T-cell (primary cell): ENCODE measurements around the gene NDRG2. TPM values are rescaled to one million over a fixed set of nuclear protein-coding genes. Genes with fewer than 3 reads are reported as not detected.
"Not testable (repeated sequence)": the region's sequence is repeated elsewhere in the genome, so short reads cannot be mapped to it uniquely, and the experiment has no call there.

Experiments used
- ATAC-seq, 4 experiments: fragments of 200-7000 bp in 3 of 4; fragments of 150-1000 bp in 1 of 4; cut with Tn5 transposase; replicated peaks in 1 of 4; 1 replicate in 3 of 4; 2 replicates in 1 of 4; pipeline ENCODE4 v1.10.0; 2021; ENCODE audit warnings: moderate library complexity in 3 of 4, mild to moderate bottlenecking in 2 of 4, moderate number of reproducible peaks in 1 of 4
- CTCF ChIA-PET, 2 donors: fragments of 300-600 bp; sonication (Branson Sonifier 250); formaldehyde crosslinking; loops; one replicate each; lab custom pipeline; 2022; ENCODE audit warnings: antibody characterized with exemption in 2 of 2; lab: Charles Lee
- POLR2A ChIA-PET, 2 donors: fragments of 300-600 bp; sonication (Branson Sonifier 250); formaldehyde crosslinking; loops; one replicate each; lab custom pipeline; 2022; ENCODE audit warnings: antibody characterized with exemption in 2 of 2; lab: Charles Lee
- DNase-seq, 35 experiments: peaks; one replicate each; pipeline versions ENCODE4 v3.0.0 to v3.0.0-alpha.2; 2013 to 2023
- H3K27ac ChIP-seq: one replicate; pipeline ENCODE4 v1.5.1; 2013; ENCODE audit warnings: low read length
- H3K27me3 ChIP-seq, 2 experiments: replicated peaks in 1 of 2; 1 replicate in 1 of 2; 2 replicates in 1 of 2; pipeline versions ENCODE4 v1.6.1 to v1.7.0; 2013; ENCODE audit warnings: low read length in 1 of 2, mixed read lengths in 1 of 2; ENCODE audit not compliant: control insufficient read depth in 2 of 2, insufficient read depth in 2 of 2; ENCODE audit errors: extremely low read depth in 1 of 2
- H3K36me3 ChIP-seq, 2 donors: 1 replicate in 1 of 2; 2 replicates in 1 of 2; pipeline versions ENCODE4 v1.6.1 to v1.7.0; 2013; ENCODE audit warnings: low read length in 1 of 2; ENCODE audit not compliant: control insufficient read depth in 2 of 2, insufficient read depth in 1 of 2; ENCODE audit errors: extremely low read depth in 1 of 2
- H3K4me1 ChIP-seq, 2 experiments: 1 replicate in 1 of 2; 2 replicates in 1 of 2; pipeline versions ENCODE4 v1.6.1 to v1.7.0; 2013; ENCODE audit warnings: low read length in 2 of 2, mixed read lengths in 1 of 2; ENCODE audit not compliant: insufficient read depth in 2 of 2, control insufficient read depth in 1 of 2; ENCODE audit errors: extremely low read depth in 1 of 2
- H3K4me3 ChIP-seq, 2 donors: 1 replicate in 1 of 2; 2 replicates in 1 of 2; pipeline versions ENCODE4 v1.5.1 to v1.7.0; 2013; ENCODE audit warnings: mild to moderate bottlenecking in 2 of 2, low read length in 1 of 2, moderate library complexity in 1 of 2; ENCODE audit not compliant: control insufficient read depth in 1 of 2; ENCODE audit errors: extremely low read depth in 1 of 2
- H3K9me3 ChIP-seq: 2 replicates; pipeline ENCODE4 v1.7.0; 2013
- H3K27ac Mint-ChIP-seq, 2 donors: one replicate each; pipeline ENCODE4 v1.8.0; 2020 to 2021; ENCODE audit warnings: mild to moderate bottlenecking in 2 of 2, mixed read lengths in 2 of 2
- H3K27me3 Mint-ChIP-seq, 2 donors: one replicate each; pipeline ENCODE4 v1.8.0; 2021 to 2022; ENCODE audit warnings: mixed read lengths in 2 of 2
- H3K36me3 Mint-ChIP-seq: one replicate; pipeline ENCODE4 v1.8.0; 2021; ENCODE audit warnings: mixed read lengths
- H3K4me1 Mint-ChIP-seq, 3 donors: one replicate each; pipeline ENCODE4 v1.8.0; 2020 to 2022; ENCODE audit warnings: mixed read lengths in 3 of 3, mild to moderate bottlenecking in 1 of 3
- H3K4me3 Mint-ChIP-seq, 3 donors: one replicate each; pipeline ENCODE4 v1.8.0; 2020 to 2022; ENCODE audit warnings: mild to moderate bottlenecking in 3 of 3, mixed read lengths in 3 of 3, moderate library complexity in 3 of 3
- H3K9me3 Mint-ChIP-seq, 3 donors: one replicate each; pipeline ENCODE4 v1.8.0; 2020 to 2022; ENCODE audit warnings: mixed read lengths in 3 of 3
- WGBS: methylation state at CpG from one replicate; pipeline ENCODE4 v1.1.5; 2013; ENCODE audit warnings: missing lambda C conversion rate; ENCODE audit not compliant: insufficient coverage; 5-methylcytosine and 5-hydroxymethylcytosine counted together
- total RNA-seq, 35 experiments: library from RNA in 6 of 35; stranded (reverse) in 6 of 35; fragments of 120-200 nt in 1 of 35; gene quantifications; one replicate each; pipeline versions ENCODE4 v1.2.1 to v1.2.4 and lab custom pipeline; 2013 to 2026

Gene NDRG2
- total RNA-seq, 5 donors from 2014 or later (not counting 1 experiment from before 2014, with no cell fraction given): 26.1 to 28.2 (median 27.1) TPM

DNA sequence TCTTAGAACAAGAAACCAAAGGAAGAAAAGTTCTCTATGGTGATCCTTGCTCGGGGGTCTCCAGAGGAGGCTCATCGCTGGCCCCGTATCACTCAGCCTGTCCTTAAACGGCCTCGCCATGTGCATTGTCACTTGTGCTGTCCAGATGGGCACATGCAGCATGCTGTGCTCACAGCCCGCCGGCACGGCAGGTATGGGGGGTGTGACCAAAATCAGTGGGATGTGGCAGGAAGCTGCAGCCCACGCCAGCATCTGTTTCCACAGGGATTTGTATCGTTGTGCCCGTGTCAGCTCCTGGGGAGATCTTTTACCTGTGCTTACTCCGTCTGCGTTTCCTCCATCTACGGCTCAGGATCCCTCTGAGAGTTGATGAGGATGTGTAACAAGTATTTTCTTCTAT is 28.3 kb downstream of the NDRG2 start:
- H3K4me1 ChIP-seq: peaks cover 5 to 8% of the 10 kb centered on the region in 2 experiments
- no peaks in the 10 kb centered on the region for H3K9me3 ChIP-seq
- ChIA-PET POLR2A (no interaction called here), CTCF (interaction anchor here (1.1 to 1.5 kb wide), 2 partner anchors 14 to 25 kb away, joined by 3 to 8 read pairs; no protein-coding TSS in a partner anchor)
- 93% methylated on average over 7 of the region's 14 CpGs for WGBS
- DNase-seq: no peak
- peaks cover 25 to 47% (median 27%) of the 10 kb centered on the region in 3 donors for H3K4me1 Mint-ChIP-seq
- no peak overlapping the region for H3K4me3 Mint-ChIP-seq
- no peak overlapping the region for H3K27ac Mint-ChIP-seq
- no peaks in the 10 kb centered on the region for H3K9me3 Mint-ChIP-seq
- H3K27ac ChIP-seq: no peak overlapping the region
- H3K36me3 Mint-ChIP-seq: peaks cover 43% of the 10 kb centered on the region
- peaks cover 5 to 56% of the 10 kb centered on the region in 2 donors for H3K36me3 ChIP-seq
- ATAC-seq: no peak
- no peaks in the 10 kb centered on the region for H3K27me3 ChIP-seq
- H3K4me3 ChIP-seq: no peak overlapping the region
- no peaks in the 10 kb centered on the region for H3K27me3 Mint-ChIP-seq

DNA sequence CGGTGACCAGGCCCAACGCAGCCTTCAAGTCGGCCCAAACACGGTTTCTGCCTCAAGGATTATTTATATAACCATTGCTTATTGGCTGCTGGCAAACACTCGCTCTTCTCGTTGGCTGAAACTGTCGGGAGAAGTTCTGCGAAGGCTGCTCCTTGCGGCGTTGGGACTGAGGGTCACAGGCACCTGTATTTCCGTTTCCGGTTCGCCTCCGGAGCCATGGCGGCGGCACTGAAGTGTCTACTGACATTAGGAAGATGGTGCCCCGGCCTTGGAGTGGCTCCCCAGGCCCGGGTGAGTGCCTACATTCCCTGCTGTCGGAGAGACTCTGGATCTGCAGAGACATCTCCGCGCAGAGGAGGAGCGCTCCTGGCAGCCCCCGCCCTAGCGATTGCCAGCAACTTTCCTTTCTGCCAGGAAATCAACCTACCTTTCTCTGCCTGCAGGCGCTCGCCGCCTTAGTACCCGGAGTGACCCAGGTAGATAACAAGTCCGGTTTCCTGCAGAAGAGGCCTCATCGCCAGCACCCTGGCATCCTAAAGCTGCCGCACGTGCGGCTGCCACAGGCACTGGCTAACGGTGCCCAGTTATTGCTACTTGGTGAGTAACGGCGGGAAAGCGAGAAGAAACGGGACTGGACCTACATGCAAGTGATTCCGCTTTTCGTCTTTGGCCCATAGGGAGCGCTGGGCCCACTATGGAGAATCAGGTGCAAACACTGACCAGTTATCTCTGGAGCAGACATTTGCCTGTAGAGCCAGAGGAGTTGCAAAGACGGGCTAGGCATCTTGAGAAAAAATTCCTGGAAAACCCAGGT is 34.9 kb downstream of the NDRG2 start, which contains the start of gene METTL17:
TSS of gene METTL17 (plus strand) at position 194 of the 814 bp plus-strand sequence. CDS start at position 217, 23 bp downstream.
- H3K27ac Mint-ChIP-seq: peak within 1 kb of the TSS; percentile 92 to 93
- ChIA-PET CTCF (interaction anchor here in 1 of 2 donors (1.4 kb wide), 1 partner anchor 18 kb away, joined by 8 read pairs; no protein-coding TSS in a partner anchor), POLR2A (no interaction called here)
- DNase-seq (peak; percentile 68 to 92 (median 78)), ATAC-seq (peak; percentile 91 to 96 (median 94))
- peaks cover 22% of the 10 kb centered on the region for H3K36me3 Mint-ChIP-seq
- H3K27me3 ChIP-seq: no peaks in the 10 kb centered on the region
- peak within 1 kb of the TSS; percentile 88 to 93 for H3K4me3 ChIP-seq
- peak within 1 kb of the TSS; percentile 69 for H3K27ac ChIP-seq
- peak within 1 kb of the TSS; percentile 92 to 97 (median 95) for H3K4me3 Mint-ChIP-seq
- no peaks in the 10 kb centered on the region for H3K9me3 Mint-ChIP-seq
- peaks cover 0 to under 1% of the 10 kb centered on the region in 2 donors for H3K27me3 Mint-ChIP-seq
- under 1% methylated on average over 39 of the region's 42 CpGs for WGBS
- H3K4me1 Mint-ChIP-seq: peaks cover 29 to 31% (median 30%) of the 10 kb centered on the region in 3 donors
- peaks cover 10 to 25% of the 10 kb centered on the region in 2 experiments for H3K4me1 ChIP-seq
- no peaks in the 10 kb centered on the region for H3K9me3 ChIP-seq
- H3K36me3 ChIP-seq: peaks cover 0 to 33% of the 10 kb centered on the region in 2 donors

DNA sequence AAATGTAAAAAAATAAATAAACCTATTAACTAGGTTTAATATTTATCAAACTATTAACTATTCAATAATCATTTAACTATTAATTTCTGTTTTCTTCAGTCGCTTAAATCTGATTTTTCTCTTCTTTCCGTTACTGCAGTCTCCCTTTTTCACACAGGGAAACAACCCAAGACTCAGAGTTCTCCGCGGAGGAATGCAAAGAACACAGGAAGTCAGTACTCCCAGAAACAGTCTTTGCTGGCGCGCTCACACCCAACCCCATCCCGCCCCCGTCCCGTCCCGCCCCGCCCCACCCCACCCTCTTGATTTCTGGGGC is 35.4 kb downstream of the NDRG2 start:
- Histone ChIP-seq H3K4me3 (peak overlapping the region; percentile 88 to 93), H3K27me3 (no peaks in the 10 kb centered on the region), H3K9me3 (no peaks in the 10 kb centered on the region), H3K27ac (peak overlapping the region; percentile 69), H3K4me1 (peaks cover 10 to 25% of the 10 kb centered on the region in 2 experiments), H3K36me3 (peaks cover 0 to 27% of the 10 kb centered on the region in 2 donors)
- no CpG with 5 or more reads among the region's 11 CpGs for whole genome bisulfite sequencing
- ChIA-PET CTCF (interaction anchor here in 1 of 2 donors (1.4 kb wide), 1 partner anchor 18 kb away, joined by 8 read pairs; no protein-coding TSS in a partner anchor), POLR2A (no interaction called here)
- ATAC-seq (no peak), DNase-seq (no peak)
- H3K36me3 Mint-ChIP-seq: peaks cover 17% of the 10 kb centered on the region
- H3K27ac Mint-ChIP-seq: peak overlapping the region; percentile 92 to 93
- peaks cover 29 to 31% (median 30%) of the 10 kb centered on the region in 3 donors for H3K4me1 Mint-ChIP-seq
- peaks cover 0 to 2% of the 10 kb centered on the region in 2 donors for H3K27me3 Mint-ChIP-seq
- H3K9me3 Mint-ChIP-seq: no peaks in the 10 kb centered on the region
- peak overlapping the region; percentile 92 to 97 (median 95) for H3K4me3 Mint-ChIP-seq

DNA sequence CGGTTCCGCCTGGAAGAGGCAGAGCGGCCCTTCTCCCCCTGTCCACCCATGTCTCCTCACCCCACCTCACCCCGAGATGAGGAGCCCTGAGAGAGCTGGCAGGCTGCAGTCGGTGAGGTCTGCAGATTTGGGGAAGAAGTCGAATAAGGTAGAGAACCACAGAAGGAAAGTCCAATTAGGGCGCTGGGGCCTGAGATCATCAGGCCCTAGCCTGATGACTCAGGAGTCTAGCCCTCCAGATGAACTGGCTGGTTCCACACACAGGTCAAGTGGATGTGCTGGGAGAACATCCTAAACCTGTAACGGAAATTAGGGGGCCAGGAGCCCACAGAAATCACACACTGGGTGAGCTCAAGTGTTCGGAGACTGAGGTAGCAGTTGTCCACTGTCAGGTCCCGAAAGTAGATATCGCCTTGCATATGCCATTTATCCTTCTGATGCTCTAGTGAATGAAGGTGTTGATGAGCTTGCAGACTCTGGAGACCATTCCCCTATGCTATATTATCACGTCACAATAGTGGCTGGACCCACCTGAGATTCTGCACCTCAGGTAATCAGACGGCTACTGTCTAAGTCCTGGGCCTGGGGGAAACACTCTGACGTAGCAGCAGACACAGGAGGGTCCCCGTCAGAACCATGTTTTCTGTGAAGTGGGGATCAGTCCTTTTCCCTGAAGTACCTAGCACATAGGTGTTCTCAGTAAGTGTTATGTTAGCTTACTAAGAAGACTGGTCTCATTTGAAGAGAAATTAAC is 36.0 kb downstream of the NDRG2 start:
- H3K36me3 ChIP-seq: peaks cover 0 to 22% of the 10 kb centered on the region in 2 donors
- peak overlapping the region; percentile 49 to 71 for H3K27ac Mint-ChIP-seq
- peaks cover 13% of the 10 kb centered on the region for H3K36me3 Mint-ChIP-seq
- H3K9me3 ChIP-seq: no peaks in the 10 kb centered on the region
- H3K27ac ChIP-seq: peak overlapping the region; percentile 69
- 92% methylated on average over 2 of the region's 15 CpGs for WGBS
- ChIA-PET CTCF (interaction anchor here in 1 of 2 donors (1.4 kb wide), 1 partner anchor 17 kb away, joined by 8 read pairs; no protein-coding TSS in a partner anchor), POLR2A (interaction anchor here in 1 of 2 donors (0.6 kb wide), 1 partner anchor 23 kb away, joined by 3 read pairs; no protein-coding TSS in a partner anchor)
- no peaks in the 10 kb centered on the region for H3K9me3 Mint-ChIP-seq
- H3K4me3 Mint-ChIP-seq: peak overlapping the region; percentile 43 to 97 (median 62)
- peak overlapping the region; percentile 2 to 93 for H3K4me3 ChIP-seq
- H3K4me1 ChIP-seq: peaks cover 10 to 25% of the 10 kb centered on the region in 2 experiments
- H3K27me3 ChIP-seq: no peaks in the 10 kb centered on the region
- DNase-seq (peak in 1 of 35 experiments; percentile 14), ATAC-seq (no peak)
- H3K4me1 Mint-ChIP-seq: peaks cover 28 to 31% (median 29%) of the 10 kb centered on the region in 3 donors
- peaks cover 0 to 2% of the 10 kb centered on the region in 2 donors for H3K27me3 Mint-ChIP-seq

DNA sequence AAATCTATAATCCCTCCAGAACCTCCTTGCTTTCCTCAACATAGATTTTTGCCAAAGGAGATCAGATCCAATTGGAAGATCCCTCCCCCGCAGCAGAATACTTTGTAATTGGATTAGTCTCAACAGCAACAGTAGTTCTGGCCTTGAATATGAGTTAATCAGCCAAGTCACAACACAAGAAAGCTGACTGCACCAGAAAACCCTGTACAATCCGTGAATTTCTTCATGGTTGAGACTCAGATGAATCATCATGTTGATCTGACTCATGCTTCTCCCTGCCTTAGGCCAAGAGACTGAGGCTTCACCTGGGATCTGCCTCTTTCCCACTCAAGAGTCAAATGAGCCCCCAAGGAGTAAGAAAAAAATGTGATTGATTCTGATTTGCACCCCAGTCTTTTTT is 38.0 kb downstream of the NDRG2 start:
- Histone ChIP-seq H3K4me3 (no peak overlapping the region), H3K4me1 (peaks cover 10 to 23% of the 10 kb centered on the region in 2 experiments), H3K27me3 (peaks cover 0 to 5% of the 10 kb centered on the region in 2 experiments), H3K27ac (no peak overlapping the region), H3K36me3 (peaks cover 0 to 1% of the 10 kb centered on the region in 2 donors), H3K9me3 (no peaks in the 10 kb centered on the region)
- Mint-ChIP-seq H3K36me3 (peaks cover under 1% of the 10 kb centered on the region), H3K27me3 (peaks cover 6 to 8% of the 10 kb centered on the region in 2 donors), H3K4me1 (peaks cover 21 to 27% (median 25%) of the 10 kb centered on the region in 3 donors), H3K27ac (no peak overlapping the region), H3K4me3 (no peak overlapping the region), H3K9me3 (no peaks in the 10 kb centered on the region)
- CTCF ChIA-PET: no interaction called here
- POLR2A ChIA-PET: no interaction called here
- no peak for DNase-seq
- 20% methylated on average over 1 of the region's 2 CpGs for WGBS
- ATAC-seq: no peak

DNA sequence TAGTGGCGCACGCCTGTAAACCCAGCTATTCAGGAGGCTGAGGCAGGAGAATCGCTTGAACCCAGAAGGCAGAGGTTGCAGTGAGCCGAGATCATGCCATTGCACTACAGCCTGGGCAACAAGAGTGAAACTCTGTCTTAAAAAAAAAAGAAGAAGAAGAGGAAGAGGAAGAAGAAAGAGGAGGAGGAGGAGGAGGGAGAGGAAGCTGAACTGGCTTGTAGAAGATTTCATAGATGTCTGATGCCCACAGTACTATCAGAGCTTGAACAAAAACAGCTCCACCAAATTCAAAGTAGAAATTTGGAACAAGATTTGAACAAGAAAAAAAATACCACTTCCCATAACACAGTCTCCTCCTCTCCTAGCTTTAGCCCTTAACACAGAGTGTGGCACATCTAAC is 39.2 kb downstream of the NDRG2 start:
- H3K27me3 ChIP-seq, H3K36me3 ChIP-seq, H3K9me3 Mint-ChIP-seq, ATAC-seq, DNase-seq, CTCF ChIA-PET, H3K27ac Mint-ChIP-seq, POLR2A ChIA-PET, H3K9me3 ChIP-seq, H3K4me3 Mint-ChIP-seq, H3K4me3 ChIP-seq, H3K27ac ChIP-seq, H3K36me3 Mint-ChIP-seq, H3K27me3 Mint-ChIP-seq: not testable (repeated sequence)
- peaks cover 5 to 13% of the 10 kb centered on the region in 2 experiments for H3K4me1 ChIP-seq
- no CpG with 5 or more reads among the region's 4 CpGs for WGBS
- peaks cover 9 to 18% (median 14%) of the 10 kb centered on the region in 3 donors for H3K4me1 Mint-ChIP-seq
